CD14-positive monocyte (primary cell): ENCODE measurements around the gene CCDC73. TPM values are rescaled to one million over a fixed set of nuclear protein-coding genes. Genes with fewer than 3 reads are reported as not detected.

Experiments used
- DNase-seq, 3 donors: peaks; one replicate each; pipeline ENCODE4 v3.0.0-alpha.2; 2011 to 2022
- H2AFZ ChIP-seq: 2 replicates; pipeline ENCODE4 v1.6.0; 2012; ENCODE audit warnings: mild to moderate bottlenecking, low read depth, low read length, inconsistent platforms; ENCODE audit not compliant: insufficient read depth, poor library complexity, severe bottlenecking
- H3K27ac ChIP-seq, 2 donors: 1 replicate in 1 of 2; 2 replicates in 1 of 2; pipeline ENCODE4 v1.5.1; 2012 to 2013; ENCODE audit warnings: low read length in 2 of 2, control low read depth in 1 of 2, inconsistent platforms in 1 of 2, low read depth in 1 of 2, mild to moderate bottlenecking in 1 of 2
- H3K27me3 ChIP-seq, 2 donors: one replicate each; pipeline versions ENCODE4 v1.6.0 to v1.6.1; 2011 to 2013; ENCODE audit warnings: low read length in 2 of 2; ENCODE audit not compliant: control insufficient read depth in 2 of 2, insufficient read depth in 2 of 2
- H3K36me3 ChIP-seq, 2 donors: replicated peaks in 1 of 2; 1 replicate in 1 of 2; 2 replicates in 1 of 2; pipeline versions ENCODE4 v1.5.1 to v1.6.1; 2012 to 2013; ENCODE audit warnings: low read length in 2 of 2, control low read depth in 1 of 2, inconsistent platforms in 1 of 2, mild to moderate bottlenecking in 1 of 2; ENCODE audit not compliant: insufficient read depth in 2 of 2, control insufficient read depth in 1 of 2
- H3K4me1 ChIP-seq, 2 donors: 1 replicate in 1 of 2; 2 replicates in 1 of 2; pipeline versions ENCODE4 v1.5.1 to v1.6.1; 2012 to 2013; ENCODE audit warnings: low read length in 2 of 2, control low read depth in 1 of 2, inconsistent platforms in 1 of 2, mild to moderate bottlenecking in 1 of 2, moderate library complexity in 1 of 2; ENCODE audit not compliant: insufficient read depth in 2 of 2, control insufficient read depth in 1 of 2
- H3K4me2 ChIP-seq: replicated peaks from 2 replicates; pipeline ENCODE3; 2012; ENCODE audit warnings: low read length, moderate library complexity, mild to moderate bottlenecking; ENCODE audit not compliant: poor library complexity, severe bottlenecking; ENCODE audit errors: extremely low read depth
- H3K4me3 ChIP-seq, 3 experiments: fragments of 200-600 bp in 1 of 3; sonication (generic) in 1 of 3; replicated peaks in 1 of 3; 1 replicate in 2 of 3; 2 replicates in 1 of 3; pipeline ENCODE4 v1.5.1; 2011 to 2013; ENCODE audit warnings: low read length in 3 of 3, mild to moderate bottlenecking in 3 of 3, control low read depth in 2 of 3, low read depth in 2 of 3, inconsistent platforms in 1 of 3, moderate library complexity in 1 of 3
- H3K79me2 ChIP-seq: 2 replicates; pipeline ENCODE4 v1.6.0; 2012; ENCODE audit warnings: mild to moderate bottlenecking, control low read depth, inconsistent platforms, low read length, moderate library complexity; ENCODE audit not compliant: insufficient read depth
- H3K9ac ChIP-seq: 2 replicates; pipeline ENCODE4 v1.6.0; 2017; ENCODE audit warnings: low read length, mild to moderate bottlenecking; ENCODE audit not compliant: insufficient read depth, poor library complexity, severe bottlenecking
- H3K9me3 ChIP-seq, 2 donors: replicated peaks in 1 of 2; 1 replicate in 1 of 2; 2 replicates in 1 of 2; pipeline versions ENCODE4 v1.5.1 to v1.6.1; 2012 to 2013; ENCODE audit warnings: low read length in 2 of 2, control low read depth in 1 of 2; ENCODE audit not compliant: control insufficient read depth in 1 of 2, insufficient read depth in 1 of 2
- H4K20me1 ChIP-seq: 2 replicates; pipeline ENCODE4 v1.6.0; 2012; ENCODE audit warnings: mild to moderate bottlenecking, low read length, control low read depth, moderate library complexity; ENCODE audit not compliant: insufficient read depth
- H3K27ac Mint-ChIP-seq, 7 donors: one replicate each; pipeline ENCODE4 v1.8.0; 2020; ENCODE audit warnings: mild to moderate bottlenecking in 7 of 7, mixed read lengths in 7 of 7, moderate library complexity in 6 of 7, inconsistent platforms in 2 of 7
- H3K27me3 Mint-ChIP-seq, 3 donors: one replicate each; pipeline ENCODE4 v1.8.0; 2021 to 2022; ENCODE audit warnings: low read depth in 3 of 3, mild to moderate bottlenecking in 3 of 3, mixed read lengths in 3 of 3, moderate library complexity in 3 of 3, inconsistent platforms in 1 of 3
- H3K36me3 Mint-ChIP-seq, 2 donors: one replicate each; pipeline ENCODE4 v1.8.0; 2020; ENCODE audit warnings: mixed read lengths in 2 of 2, inconsistent platforms in 1 of 2, mild to moderate bottlenecking in 1 of 2
- H3K4me1 Mint-ChIP-seq: one replicate; pipeline ENCODE4 v1.8.0; 2020; ENCODE audit warnings: mild to moderate bottlenecking, mixed read lengths
- H3K4me3 Mint-ChIP-seq, 2 donors: one replicate each; pipeline ENCODE4 v1.8.0; 2020; ENCODE audit warnings: mild to moderate bottlenecking in 2 of 2, mixed read lengths in 2 of 2, moderate library complexity in 1 of 2
- H3K9me3 Mint-ChIP-seq, 7 donors: one replicate each; pipeline ENCODE4 v1.8.0; 2020 to 2022; ENCODE audit warnings: mixed read lengths in 7 of 7, mild to moderate bottlenecking in 6 of 7, moderate library complexity in 6 of 7, inconsistent platforms in 2 of 7
- CTCF ChIP-seq: fragments of 200-600 bp; IDR thresholded peaks from one replicate; pipeline ENCODE4 v1.8.0; 2022; ENCODE audit warnings: antibody characterized with exemption, mild to moderate bottlenecking
- WGBS: methylation state at CpG from one replicate; pipeline ENCODE4 v1.1.5; 2013; ENCODE audit warnings: missing lambda C conversion rate; ENCODE audit not compliant: insufficient coverage; 5-methylcytosine and 5-hydroxymethylcytosine counted together
- intact Hi-C, 2 donors: fragments of 100-400 bp; cut with micrococcal nuclease; formaldehyde crosslinking; loops; one replicate each; pipeline versions ENCODE4 v1.15.0 to v1.15.1; 2023
- polyA plus RNA-seq, 3 donors: library from polyadenylated mRNA; depleted of rRNA in 1 of 3; unstranded in 2 of 3; stranded (reverse) in 1 of 3; fragments of 300-500 nt in 2 of 3; fragments of >200 nt in 1 of 3; fragmentation: Illumina TruSeq in 2 of 3; gene quantifications; 1 replicate in 2 of 3; 2 replicates in 1 of 3; pipeline ENCODE4 v1.2.3, GENCODE V29; 2012 to 2021

CCDC73 gene
- polyA plus RNA-seq, 3 donors, result 0.03 to 0.09 TPM; not detected in 1

- no peaks in the 10 kb centered on the region for H3K79me2 ChIP-seq
- H3K9ac ChIP-seq, result no peak overlapping the region
- no peak for TF ChIP-seq CTCF
- peaks cover 12 to 35% of the 10 kb centered on the region in 2 donors for H3K4me1 ChIP-seq
- H3K27me3 ChIP-seq, result no peaks in the 10 kb centered on the region
- DNase-seq, result no peak
- H3K4me3 ChIP-seq, result no peak overlapping the region
- Mint-ChIP-seq H3K27ac (no peak overlapping the region), H3K4me1 (peaks cover 28% of the 10 kb centered on the region), H3K27me3 (peaks cover 0 to 2% (median 1%) of the 10 kb centered on the region in 3 donors), H3K9me3 (peaks cover 0 to 2% (median 0%) of the 10 kb centered on the region in 7 donors), H3K4me3 (no peak overlapping the region), H3K36me3 (peaks cover 2 to 3% of the 10 kb centered on the region in 2 donors)
- WGBS, result 88% methylated on average over 3 of the region's 3 CpGs
- H3K36me3 ChIP-seq, result no peaks in the 10 kb centered on the region
- H4K20me1 ChIP-seq, result no peaks in the 10 kb centered on the region
- H2AFZ ChIP-seq, result no peak overlapping the region
- H3K9me3 ChIP-seq, result no peaks in the 10 kb centered on the region
- intact Hi-C loops, result loop anchor here in 1 of 2 donors (10.0 kb wide), 1 partner anchor 67 kb away; no protein-coding TSS in a partner anchor
- H3K4me2 ChIP-seq, result no peak overlapping the region
- H3K27ac ChIP-seq, result no peak overlapping the region
Observed at GRCh38 chr11:32817852-32818183, 23.4 kb upstream of the CCDC73 start.

GRCh38 chr11:32817181-32817851 is 22.9 kb upstream of the CCDC73 start:
- Histone ChIP-seq H3K79me2 (no peaks in the 10 kb centered on the region), H3K4me1 (peaks cover 10 to 30% of the 10 kb centered on the region in 2 donors), H3K36me3 (no peaks in the 10 kb centered on the region), H3K9me3 (no peaks in the 10 kb centered on the region), H3K9ac (no peak overlapping the region), H3K27ac (no peak overlapping the region), H3K27me3 (no peaks in the 10 kb centered on the region), H4K20me1 (no peaks in the 10 kb centered on the region), H3K4me3 (no peak overlapping the region), H2AFZ (no peak overlapping the region), H3K4me2 (no peak overlapping the region)
- Mint-ChIP-seq H3K27me3 (peaks cover 0 to 5% (median 1%) of the 10 kb centered on the region in 3 donors), H3K9me3 (peaks cover 0 to 2% (median 0%) of the 10 kb centered on the region in 7 donors), H3K4me1 (peaks cover 23% of the 10 kb centered on the region), H3K27ac (no peak overlapping the region), H3K4me3 (no peak overlapping the region), H3K36me3 (peaks cover 2 to 3% of the 10 kb centered on the region in 2 donors)
- WGBS, result 100% methylated on average over 3 of the region's 4 CpGs
- intact Hi-C loops, result loop anchor here in 1 of 2 donors (10.0 kb wide), 1 partner anchor 67 kb away; no protein-coding TSS in a partner anchor
- DNase-seq, result no peak
- no peak for TF ChIP-seq CTCF
